ENCODE measurements around the gene HPSE2. TPM values are rescaled to one million over a fixed set of nuclear protein-coding genes. Genes with fewer than 3 reads are reported as not detected.

The HPSE2 gene
- total RNA-seq, 1 experiment from 2014 or later = 0.20 TPM

- Histone ChIP-seq H3K79me1 (ENCODE audit: insufficient read depth, low read depth, low read length, poor library complexity, severe bottlenecking) (no peaks in the 10 kb centered on the region), H3K23ac (ENCODE audit: insufficient read length, low read depth, low read length) (no peak overlapping the region), H3K4me2 (ENCODE audit: insufficient read depth, insufficient read length, low read length) (no peak overlapping the region), H2BK15ac (ENCODE audit: low read depth, low read length) (no peak overlapping the region), H2BK120ac (ENCODE audit: low read depth, low read length, poor library complexity, severe bottlenecking) (no peak overlapping the region), H3K27ac (ENCODE audit: insufficient read length, low read depth, low read length) (no peak overlapping the region), H3K14ac (ENCODE audit: insufficient read depth, low read length) (no peak overlapping the region), H3K23me2 (ENCODE audit: insufficient read length, low read depth, low read length, poor library complexity, severe bottlenecking) (peaks cover 7% of the 10 kb centered on the region), H3K4me1 (ENCODE audit: insufficient read depth, low read length) (peaks cover 6% of the 10 kb centered on the region; the same call in 1 of the 2 replicates), H2AK5ac (ENCODE audit: insufficient read length, low read length) (no peak overlapping the region), H4K5ac (ENCODE audit: insufficient read length, low read depth, low read length) (no peak overlapping the region), H2AFZ (ENCODE audit: low read length) (no peak overlapping the region), H3K9me3 (ENCODE audit: control insufficient read depth, low read depth, low read length) (no peaks in the 10 kb centered on the region), H4K91ac (ENCODE audit: insufficient read length, low read depth, low read length) (no peak overlapping the region), H3K56ac (ENCODE audit: insufficient read length, low read depth, low read length) (no peak overlapping the region), H3K9ac (ENCODE audit: extremely low read depth, insufficient read length, low read length) (no peak overlapping the region), H3K4ac (ENCODE audit: low read depth, low read length) (no peak overlapping the region), H3K79me2 (ENCODE audit: insufficient read depth, low read length) (no peaks in the 10 kb centered on the region), H2BK5ac (ENCODE audit: insufficient read length, low read length) (no peak overlapping the region), H4K8ac (replicated peaks; ENCODE audit: insufficient read length, low read depth, low read length) (no peak overlapping the region), H2BK20ac (ENCODE audit: low read depth, low read length, poor library complexity, severe bottlenecking) (no peak overlapping the region), H3K27me3 (ENCODE audit: insufficient read depth, low read length) (no peaks in the 10 kb centered on the region), H2BK12ac (ENCODE audit: insufficient read length, low read depth, low read length) (no peak overlapping the region), H3K18ac (ENCODE audit: insufficient read length, low read depth, low read length) (no peak overlapping the region), H4K20me1 (ENCODE audit: control insufficient read depth, insufficient read depth, insufficient read length) (no peaks in the 10 kb centered on the region), H3T11ph (ENCODE audit: low read length) (no peak overlapping the region)
- Mint-ChIP-seq H3K4me1 (peaks cover 15% of the 10 kb centered on the region in 2 experiments), H3K4me3 (no peak overlapping the region), H3K9me3 (no peaks in the 10 kb centered on the region), H3K36me3 (ENCODE audit: insufficient read depth in 1 of 3, low read depth in 3 of 3) (peaks cover 0 to under 1% (median 0%) of the 10 kb centered on the region in 3 experiments; a peak in 1 of 7 replicates), H3K27me3 (ENCODE audit: low read depth) (no peaks in the 10 kb centered on the region; the same call in 1 of the 2 replicates), H3K27ac (0 out of 7 replicates have a peak overlapping the region, but pooled peaks of 1 of the 3 experiments have one; percentile 48)
- no CpG with 5 or more reads among the region's 1 CpG for WGBS (ENCODE audit: extremely low coverage, insufficient read length, low lambda C conversion rate)
- DNase-seq = no peak
- TF ChIP-seq CTCF (conservative IDR thresholded peaks at IDR 0.05) = no peak
These were observed 823.9 kb downstream of the HPSE2 start for GRCh38 chr10:98411768-98412167.
